Ramos (cell line): Measurements from ENCODE around the gene TENM4.

Source experiments
- in situ Hi-C: fragments of 300-500 bp; cut with MboI; formaldehyde crosslinking; loops from one replicate; pipeline ENCODE4 v1.14.3; 2022; ENCODE audit warnings: low sequenced_read_pairs; ENCODE audit not compliant: unreplicated experiment

The TENM4 gene

DNA sequence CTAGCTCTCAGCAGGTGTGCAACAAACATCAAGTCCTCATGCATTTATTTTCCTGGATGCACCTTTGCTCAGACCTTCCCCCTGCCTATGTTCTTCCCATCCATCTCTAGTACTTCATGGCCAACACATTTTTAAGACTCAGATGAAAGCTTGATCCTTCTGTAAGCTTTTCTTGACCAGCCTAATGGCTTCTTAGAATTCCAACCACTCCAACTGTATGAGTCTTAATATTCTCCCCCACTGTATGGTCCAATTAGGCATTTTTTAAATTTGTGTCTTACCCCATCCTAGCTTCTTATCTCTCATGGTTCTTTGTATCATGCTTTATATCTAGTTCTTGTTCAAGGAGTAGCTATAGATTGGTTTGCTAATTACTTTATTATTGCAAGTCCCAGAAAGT lies 44.8 kb downstream of the TENM4 start:
- in situ Hi-C loops, result no loop called here

DNA sequence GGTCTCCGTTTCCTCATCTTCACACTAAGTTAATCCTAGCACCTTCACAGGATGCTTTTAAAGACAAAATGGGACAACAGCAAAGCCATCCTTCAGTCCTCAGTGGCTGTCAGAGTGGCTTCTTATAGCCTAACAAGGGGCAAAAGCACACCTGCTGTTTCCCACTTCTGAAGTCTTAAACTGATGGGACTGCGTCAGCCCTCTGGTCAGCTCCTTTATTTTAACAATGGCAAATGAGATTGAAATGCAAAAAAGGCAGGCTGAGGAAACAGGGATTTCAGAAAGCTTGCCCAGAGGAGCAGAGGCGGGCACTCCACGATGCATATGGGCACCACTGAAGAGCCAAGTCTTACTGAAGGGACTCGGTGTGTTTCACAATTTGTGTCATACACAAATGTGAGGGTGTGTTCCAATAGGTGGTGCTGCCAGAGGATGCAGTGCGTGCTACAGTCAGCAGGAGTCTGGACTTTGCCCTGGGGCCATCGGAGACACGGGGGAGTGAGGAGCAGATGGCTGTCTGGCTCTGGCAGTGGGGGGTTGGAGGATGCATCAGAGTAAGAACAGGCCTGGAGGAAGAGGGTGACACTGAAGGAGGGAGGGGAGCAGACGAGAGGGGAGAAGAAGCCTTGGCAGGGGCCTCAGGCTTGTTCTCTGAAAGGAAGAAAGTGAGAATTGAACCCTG lies 47.3 kb downstream of the TENM4 start:
- in situ Hi-C loops, result no loop called here

DNA sequence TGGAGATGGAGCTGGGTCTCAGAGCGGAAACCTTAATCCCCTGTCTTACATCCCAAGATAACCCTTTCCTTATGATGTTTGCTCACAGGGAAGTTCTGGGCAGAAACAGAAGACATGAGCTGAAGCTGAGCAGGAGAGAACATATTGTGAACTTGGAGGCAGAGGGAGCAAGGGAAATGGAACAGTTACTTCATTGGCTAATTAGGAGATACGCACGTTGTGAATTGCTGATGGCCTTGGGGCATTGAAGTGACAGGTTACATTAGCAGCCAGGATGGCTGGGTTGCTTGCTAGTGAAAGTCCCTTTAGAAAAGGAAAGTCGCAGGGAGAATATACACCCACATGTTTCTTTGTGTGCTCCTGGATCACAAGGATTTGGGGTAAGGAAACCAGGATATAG lies 48.7 kb downstream of the TENM4 start:
- in situ Hi-C loops, result no loop called here

DNA sequence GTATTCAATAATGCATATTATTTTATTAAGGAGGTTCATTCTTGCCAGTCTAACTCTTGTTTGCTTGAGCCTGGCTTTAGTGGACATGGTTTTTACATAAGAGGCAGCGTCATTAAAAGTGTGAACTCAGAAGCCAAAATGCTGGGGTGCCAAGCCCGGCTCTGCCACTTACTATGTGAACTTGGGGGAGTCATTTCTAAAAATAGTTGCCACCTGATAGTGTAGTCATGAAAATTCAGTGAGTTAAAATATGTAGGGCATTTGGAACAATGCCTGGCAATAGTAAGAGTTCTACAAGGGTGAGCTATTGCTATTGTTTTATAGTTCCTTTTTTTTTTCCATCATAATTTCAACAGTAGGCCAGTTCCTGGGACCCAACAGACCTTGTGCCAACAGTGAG lies 49.9 kb downstream of the TENM4 start:
- in situ Hi-C loops, result no loop called here

DNA sequence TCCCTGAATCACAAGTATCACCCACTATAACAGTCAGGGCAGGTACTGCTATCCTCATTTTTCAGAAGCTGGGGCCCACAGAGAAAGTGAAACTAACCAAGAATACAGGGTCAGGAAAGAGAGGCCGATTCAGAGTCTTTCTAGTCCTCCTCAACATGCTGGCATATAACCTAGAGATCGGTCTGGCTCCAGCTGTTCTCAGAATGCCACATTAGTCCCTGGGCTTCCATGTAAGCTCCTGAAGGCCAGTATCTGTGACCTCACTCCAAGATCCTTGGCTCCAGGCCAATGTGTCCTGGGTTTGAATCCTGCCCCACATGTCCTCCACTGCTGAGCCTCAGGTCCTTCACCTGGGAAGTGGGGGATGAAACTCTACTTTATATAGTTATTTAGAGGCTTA lies 50.4 kb downstream of the TENM4 start:
- in situ Hi-C loops, result no loop called here

DNA sequence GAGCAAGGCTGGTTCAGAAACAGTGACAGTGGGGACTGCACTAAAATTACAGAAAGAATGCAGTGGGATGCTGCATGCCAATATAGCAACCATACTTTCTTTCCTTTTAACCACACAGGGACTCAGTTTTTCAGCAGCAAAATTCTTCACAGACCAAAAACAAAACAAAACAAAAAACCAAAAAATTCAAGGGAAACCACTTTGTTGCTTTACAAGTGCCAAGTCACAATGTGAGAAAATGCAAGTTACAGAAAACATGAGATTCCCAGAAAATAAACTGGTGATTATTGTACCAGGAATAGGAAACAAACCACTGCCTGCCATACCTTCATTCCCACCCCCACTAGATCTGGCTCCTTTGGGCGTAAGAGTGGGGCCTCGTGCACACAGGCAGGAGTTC lies 52.6 kb downstream of the TENM4 start:
- in situ Hi-C loops, result no loop called here

DNA sequence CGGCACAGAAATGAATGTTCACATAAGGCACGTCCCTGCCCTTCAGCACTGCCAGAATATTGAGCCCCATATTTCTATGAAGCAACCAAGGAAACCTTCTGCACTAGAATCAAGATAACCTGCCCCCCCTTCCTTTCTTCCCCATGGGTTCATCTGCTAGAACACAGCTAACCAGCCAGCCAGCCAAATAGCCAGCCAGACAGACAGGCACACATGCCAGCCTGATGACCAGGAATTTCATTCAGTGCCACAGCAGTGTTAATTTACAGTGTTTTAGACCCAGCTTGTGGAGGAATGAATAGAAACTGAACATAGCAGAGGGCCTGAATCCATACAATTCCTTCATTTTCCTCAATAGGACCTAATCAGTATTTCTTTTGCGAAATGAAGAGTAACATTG lies 57.0 kb downstream of the TENM4 start:
- in situ Hi-C loops, result no loop called here

DNA sequence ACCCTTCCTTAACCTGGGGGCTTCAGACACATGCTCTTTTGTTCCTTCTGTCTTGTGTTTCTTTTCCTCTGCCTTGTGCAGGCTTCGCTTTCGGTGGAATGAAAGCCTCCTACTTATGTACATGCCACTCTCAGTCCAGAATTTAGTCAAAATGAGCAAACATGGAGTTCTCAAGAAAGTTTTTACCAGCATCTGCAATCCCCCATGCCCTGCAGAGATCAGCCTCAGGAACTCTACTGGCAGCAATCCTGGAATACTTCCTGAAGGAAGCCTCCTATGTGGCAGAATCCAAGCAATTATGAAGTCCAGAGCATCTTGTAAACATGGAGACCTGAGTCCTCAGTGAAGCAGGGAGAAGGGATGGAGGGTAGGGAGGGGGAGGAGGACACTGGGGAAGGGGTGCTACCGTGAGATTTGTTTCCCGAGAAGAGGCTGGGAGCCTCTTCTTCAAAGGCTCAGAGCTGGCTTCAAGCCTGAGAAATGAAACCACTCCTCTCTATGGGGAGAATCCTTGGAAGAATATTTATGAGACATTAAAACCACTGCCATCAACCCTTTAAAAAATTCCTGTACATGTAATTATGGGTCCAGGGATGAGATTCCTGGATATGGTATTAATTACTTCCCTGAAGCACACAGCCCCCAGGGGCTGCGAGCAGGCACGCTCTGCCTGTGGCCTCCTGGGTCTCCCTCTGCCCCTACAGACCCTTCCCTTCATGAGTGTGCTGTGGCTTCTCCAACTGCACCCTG lies 58.4 kb downstream of the TENM4 start:
- in situ Hi-C loops, result no loop called here

DNA sequence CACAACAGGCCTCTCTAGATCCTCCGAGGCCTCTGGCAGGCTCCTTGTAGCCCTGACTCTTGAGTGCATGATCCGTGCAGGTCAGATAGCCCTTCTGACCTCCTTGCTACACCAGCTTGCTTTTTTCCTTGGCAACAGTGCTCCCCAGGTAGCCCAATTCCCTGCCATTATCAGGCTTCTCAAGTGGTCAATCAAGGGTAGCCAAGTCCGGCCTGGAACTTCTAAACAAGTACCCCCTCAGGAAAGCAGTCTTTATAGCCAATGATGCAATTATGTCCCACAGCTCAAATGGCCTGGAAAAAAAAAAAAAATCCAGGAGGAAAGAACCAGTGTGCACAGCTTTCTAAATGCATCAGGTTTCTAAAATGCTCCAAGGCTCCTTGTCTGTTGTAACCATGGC lies 59.8 kb downstream of the TENM4 start:
- in situ Hi-C loops, result no loop called here

DNA sequence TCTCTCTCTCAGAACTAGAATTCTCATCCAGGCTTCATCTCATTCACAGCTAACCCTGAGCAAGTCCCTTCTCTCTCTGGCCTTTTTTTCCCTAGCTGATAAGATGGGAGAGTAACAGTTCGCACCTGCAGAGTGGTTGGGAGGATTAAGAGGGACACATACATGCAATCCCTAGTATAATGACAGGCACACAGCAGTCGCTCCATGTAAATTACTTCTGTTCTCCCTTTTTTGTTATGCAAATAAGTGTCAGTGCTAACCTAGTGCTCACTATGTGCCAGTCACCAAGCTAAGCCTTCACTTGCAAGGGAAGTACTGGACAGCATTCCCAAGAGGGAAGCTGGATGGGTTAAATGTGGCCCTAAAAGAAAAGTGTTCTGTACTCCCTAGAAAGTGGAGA lies 63.4 kb downstream of the TENM4 start:
- in situ Hi-C loops, result no loop called here

DNA sequence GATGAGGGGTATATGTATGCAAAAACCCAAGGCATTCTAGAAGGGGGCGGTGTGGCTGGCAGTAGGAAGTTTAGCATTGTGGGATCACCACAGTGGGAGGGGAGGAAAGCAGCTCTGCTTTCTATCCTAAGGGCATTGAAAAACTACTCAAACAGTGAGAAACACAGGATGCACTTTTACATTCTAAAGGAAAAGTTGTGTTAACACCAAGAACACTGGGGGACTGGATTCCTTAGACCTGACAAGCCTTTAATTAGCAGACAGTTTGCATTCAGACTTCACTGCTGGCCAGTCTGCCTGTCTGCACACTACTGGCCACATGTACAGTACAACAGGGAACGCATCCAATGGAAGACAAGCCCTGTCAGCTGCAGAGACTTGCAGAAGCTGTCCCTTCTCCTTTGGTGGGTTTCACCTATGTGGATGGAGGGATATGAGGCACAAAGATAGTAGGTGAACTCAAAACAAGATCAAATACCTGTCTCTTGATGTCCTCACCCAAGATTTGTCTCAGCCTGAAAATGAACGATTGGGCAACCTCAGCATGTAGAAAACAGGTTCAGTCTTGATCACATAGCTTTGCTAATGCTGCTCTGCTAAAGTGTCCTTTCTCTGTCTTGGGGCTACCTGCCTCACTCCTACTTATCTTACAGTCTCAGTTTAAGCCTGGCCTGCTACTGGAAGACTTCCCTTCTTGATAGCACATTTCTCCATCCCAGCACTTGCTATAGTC lies 64.8 kb downstream of the TENM4 start:
- in situ Hi-C loops, result no loop called here

DNA sequence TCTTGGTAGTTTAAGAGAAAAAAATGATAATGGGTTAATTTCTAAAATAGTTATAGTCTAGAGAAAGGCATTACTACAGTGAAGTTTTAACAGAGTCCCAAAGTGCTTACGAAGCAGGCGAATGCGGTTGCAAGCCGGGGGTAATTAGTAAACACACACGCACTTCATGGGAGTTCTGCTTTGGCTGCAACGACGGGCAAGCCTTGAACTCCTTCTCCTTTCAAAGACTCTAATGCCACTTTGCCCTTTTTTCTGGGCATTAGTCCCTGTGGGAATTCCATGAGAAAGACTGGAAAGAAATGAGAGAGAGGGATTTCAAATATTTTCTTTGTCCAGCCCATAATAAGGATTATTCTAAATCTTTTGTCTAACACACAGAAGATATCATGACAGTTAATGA lies 66.1 kb downstream of the TENM4 start:
- in situ Hi-C loops, result no loop called here

DNA sequence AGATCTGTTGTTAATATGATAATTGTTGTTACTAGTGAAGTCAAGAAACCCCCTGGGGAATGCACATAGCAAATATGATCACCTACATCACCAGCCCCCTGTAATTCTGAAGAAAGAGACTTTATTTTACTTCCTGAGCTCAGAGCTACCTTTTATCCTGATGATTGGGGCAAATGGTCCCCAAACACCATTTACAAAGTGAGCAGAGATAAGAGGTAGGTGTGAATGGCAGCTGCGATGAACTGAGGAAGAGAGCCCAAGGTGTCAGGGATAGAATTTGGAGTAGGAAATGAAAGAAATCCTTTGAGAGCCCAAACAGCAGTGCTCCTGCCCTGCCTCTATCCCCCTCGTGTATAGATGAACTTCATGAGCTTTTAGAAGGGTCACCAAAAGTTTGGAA lies 69.1 kb downstream of the TENM4 start:
- in situ Hi-C loops, result no loop called here

DNA sequence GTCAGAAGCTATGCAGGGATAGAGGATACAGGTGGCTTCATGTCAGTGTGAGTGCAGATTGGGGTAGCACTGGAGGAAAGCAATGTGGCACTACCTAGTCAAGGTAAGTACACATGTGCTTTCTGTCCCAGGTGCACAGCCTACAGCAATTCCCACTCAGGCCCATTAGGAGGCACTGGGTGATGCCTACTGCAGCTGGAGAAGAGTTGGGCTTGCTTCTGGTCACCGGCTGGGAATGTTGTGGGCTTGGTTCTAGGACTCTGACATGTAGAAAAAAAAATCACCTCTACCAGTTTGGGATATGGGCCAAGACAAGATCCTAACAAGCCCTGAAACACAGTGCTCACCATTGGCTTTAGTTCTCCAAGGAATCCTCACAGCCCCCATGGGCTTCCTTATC lies 69.7 kb downstream of the TENM4 start:
- in situ Hi-C loops, result no loop called here

DNA sequence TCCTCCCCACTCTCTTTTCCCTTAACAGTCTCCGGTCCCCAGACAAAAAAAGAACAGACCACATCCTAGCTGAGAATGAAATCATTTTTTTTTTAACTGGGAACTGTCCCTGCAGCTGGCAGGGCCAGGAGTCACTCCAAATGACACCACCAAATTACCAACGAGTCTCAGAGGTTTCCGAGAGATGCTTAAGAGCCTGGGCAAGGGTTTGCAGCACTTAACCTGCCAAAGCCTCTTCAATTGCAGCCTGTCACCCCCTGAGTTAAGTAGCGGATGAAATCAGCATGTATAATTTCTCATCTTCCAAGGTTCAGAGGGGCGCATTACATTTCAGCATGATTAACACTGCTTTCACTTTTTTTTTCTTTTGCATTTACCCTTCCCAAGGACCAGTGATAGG lies 71.8 kb downstream of the TENM4 start:
- in situ Hi-C loops, result no loop called here

DNA sequence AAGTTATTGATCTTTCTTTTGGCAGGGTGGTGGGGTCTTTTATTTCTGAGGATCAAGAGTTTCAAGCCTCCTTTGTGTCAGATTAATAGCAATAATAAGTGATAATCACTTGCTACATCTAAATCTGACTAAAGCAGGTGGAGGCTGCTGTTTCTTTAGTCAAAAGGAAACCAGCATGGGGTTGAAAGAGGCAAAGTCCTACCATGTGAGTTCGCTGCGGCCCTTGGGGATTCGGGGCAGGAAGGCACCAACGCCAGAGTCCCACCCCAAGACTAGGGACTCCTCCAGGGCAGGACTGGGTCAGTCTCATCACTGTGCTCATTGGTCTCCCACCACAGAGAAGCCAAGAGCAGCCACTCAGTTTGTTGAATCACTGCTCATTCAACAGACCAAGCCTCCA lies 73.0 kb downstream of the TENM4 start:
- in situ Hi-C loops, result no loop called here

DNA sequence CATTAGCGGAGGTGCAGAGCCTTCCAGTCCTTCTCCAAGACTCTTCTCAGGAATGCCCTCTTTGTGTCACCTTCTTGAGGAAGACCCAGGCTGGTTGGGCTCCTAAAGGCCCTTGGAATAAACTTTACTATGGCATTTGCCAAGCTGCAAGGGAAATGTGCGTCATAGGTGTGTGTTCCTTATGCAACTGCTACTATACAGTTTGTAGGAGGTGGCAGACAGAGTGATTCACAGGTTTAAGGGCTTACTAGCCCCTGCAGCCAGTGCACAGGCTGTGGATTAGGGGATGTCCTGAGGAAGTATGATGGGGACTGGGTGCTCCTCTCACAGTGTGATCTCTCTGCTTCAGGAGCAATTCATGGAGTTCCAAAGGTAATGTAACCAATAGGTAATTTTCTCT lies 74.6 kb downstream of the TENM4 start:
- in situ Hi-C loops, result no loop called here

DNA sequence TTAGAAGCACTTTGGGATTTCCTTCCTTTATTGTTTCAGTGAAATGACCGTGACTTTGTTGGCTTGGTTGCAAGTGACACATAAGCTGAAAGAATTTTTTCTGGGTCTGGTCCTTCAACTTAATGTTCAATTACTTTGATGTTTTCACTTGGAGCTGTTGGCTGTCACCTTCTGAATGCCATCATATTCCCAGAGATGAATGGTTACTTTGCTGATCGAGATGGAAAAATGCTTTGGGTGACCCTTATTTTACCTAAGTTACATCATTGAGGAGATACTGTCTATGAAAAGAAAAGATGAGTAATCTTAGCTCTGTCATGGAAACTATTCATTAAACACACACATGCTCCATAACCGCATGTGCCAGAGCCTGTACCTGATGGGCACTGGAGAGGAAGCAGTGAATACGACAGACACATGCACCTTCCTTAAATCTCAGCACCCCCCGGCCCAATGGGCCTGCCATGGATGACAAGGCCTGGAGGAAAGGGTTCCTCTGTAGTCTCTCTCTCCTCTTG lies 76.9 kb downstream of the TENM4 start:
- in situ Hi-C loops, result no loop called here

DNA sequence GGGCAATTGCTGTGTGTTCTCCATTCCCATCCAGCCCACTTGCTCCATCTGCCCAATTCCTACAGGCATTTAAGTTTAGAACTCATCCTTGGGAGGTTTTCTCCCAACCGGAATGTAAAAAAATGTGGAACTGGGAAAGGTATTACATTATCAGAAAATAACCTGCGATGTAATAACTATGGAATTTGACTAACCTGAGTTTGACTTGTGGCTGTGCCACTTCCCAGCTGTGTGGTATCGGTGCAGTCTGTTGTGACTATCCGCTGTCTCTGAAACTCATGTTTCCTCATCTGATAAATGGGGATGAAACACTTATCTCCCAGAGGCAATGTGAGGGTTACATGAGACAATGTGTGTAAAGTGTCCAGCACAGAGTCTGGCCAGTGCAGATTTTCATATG lies 77.6 kb downstream of the TENM4 start:
- in situ Hi-C loops, result no loop called here

DNA sequence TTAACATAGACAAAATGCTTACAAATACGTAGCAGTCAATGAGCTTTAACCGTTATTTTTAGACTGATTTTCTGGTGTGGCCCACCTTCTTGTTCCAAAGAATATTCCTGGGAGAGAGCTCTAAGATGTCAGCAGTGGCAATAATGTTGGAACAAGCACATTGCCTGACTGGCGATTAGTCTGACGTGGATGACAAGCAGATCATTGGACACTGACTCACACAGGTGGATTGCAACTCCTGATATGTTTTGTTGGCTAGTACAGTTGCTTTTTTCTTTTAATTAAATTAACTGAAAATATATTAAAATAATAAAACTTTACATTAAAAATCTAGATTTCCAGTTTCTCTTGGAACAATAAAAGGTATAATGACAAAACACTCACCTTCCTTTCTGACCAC lies 78.0 kb downstream of the TENM4 start:
- in situ Hi-C loops, result no loop called here

DNA sequence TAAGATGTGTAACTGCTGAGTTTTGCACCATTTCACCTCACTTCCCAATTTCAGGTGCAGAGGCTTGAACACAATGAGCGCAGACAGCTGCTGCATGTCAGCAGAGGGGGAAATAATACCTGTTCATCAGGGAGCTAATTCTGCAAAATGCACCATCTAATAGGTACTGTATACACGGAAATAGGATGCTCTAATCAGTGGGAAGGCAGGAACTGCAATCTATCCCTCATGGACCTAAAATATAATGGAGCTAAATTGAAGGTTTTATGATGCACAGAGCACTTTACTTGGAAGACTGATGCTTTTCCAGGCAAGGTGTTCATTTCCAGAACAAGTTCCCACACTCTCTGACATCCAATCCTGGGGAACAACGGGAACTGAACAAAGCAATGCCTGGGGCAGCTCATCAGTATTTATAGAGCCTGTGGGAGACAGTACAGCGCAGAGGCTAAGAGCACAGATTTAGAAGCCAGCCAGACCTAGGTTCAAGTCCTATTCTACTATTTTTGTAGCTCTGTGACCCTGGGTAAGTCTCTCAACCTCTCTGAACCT lies 78.5 kb downstream of the TENM4 start:
- in situ Hi-C loops, result no loop called here
